GM23338 (cell line): ENCODE data around the gene PFKFB3. TPM values are rescaled to one million over a fixed set of nuclear protein-coding genes. Genes with fewer than 3 reads are reported as not detected.

Source experiments
- ATAC-seq: fragments of 200-7000 bp; cut with Tn5 transposase; 3 replicates; pipeline ENCODE4 v1.9.1; 2020
- DNase-seq: peaks from one replicate; pipeline ENCODE4 v3.0.0-alpha.2; 2015; ENCODE audit warnings: low spot score
- H2AFZ ChIP-seq: fragments of 200-600 bp; sonication (generic); 2 replicates; pipeline ENCODE4 v1.8.0; 2016; ENCODE audit warnings: antibody characterized with exemption, mild to moderate bottlenecking, moderate library complexity
- H3F3A ChIP-seq: fragments of 200-600 bp; sonication (generic); replicated peaks from 2 replicates; pipeline ENCODE4 v1.8.0; 2017; ENCODE audit warnings: antibody characterized with exemption, mixed run types, low read depth
- H3K27ac ChIP-seq: fragments of 200-600 bp; sonication (generic); 2 replicates; pipeline ENCODE4 v1.6.1; 2016; ENCODE audit warnings: low read depth
- H3K27me3 ChIP-seq: fragments of 200-600 bp; sonication (generic); 2 replicates; pipeline ENCODE4 v1.8.0; 2016; ENCODE audit warnings: mild to moderate bottlenecking, mixed run types, moderate library complexity; ENCODE audit not compliant: insufficient read depth
- H3K36me3 ChIP-seq: fragments of 200-600 bp; sonication (generic); 2 replicates; pipeline ENCODE4 v1.8.0; 2016; ENCODE audit warnings: mild to moderate bottlenecking; ENCODE audit not compliant: insufficient read depth
- H3K4me1 ChIP-seq: fragments of 200-600 bp; sonication (generic); 2 replicates; pipeline ENCODE4 v1.8.0; 2016; ENCODE audit warnings: mild to moderate bottlenecking, moderate library complexity; ENCODE audit not compliant: insufficient read depth
- H3K4me2 ChIP-seq: fragments of 200-600 bp; sonication (generic); 2 replicates; pipeline ENCODE4 v1.7.1; 2017; ENCODE audit warnings: mixed run types
- H3K4me3 ChIP-seq: fragments of 200-600 bp; sonication (generic); 2 replicates; pipeline ENCODE4 v1.6.1; 2016; ENCODE audit warnings: mixed run types
- H3K79me2 ChIP-seq: fragments of 200-600 bp; sonication (generic); replicated peaks from 2 replicates; pipeline ENCODE4 v1.8.0; 2017; ENCODE audit warnings: mild to moderate bottlenecking; ENCODE audit not compliant: insufficient read depth
- H3K9me2 ChIP-seq: fragments of 200-600 bp; sonication (generic); 2 replicates; pipeline ENCODE4 v1.8.0; 2017; ENCODE audit not compliant: insufficient read depth
- H4K20me1 ChIP-seq: fragments of 200-600 bp; sonication (generic); replicated peaks from 2 replicates; pipeline ENCODE4 v1.8.0; 2017; ENCODE audit warnings: mild to moderate bottlenecking; ENCODE audit not compliant: insufficient read depth
- H3K27ac Mint-ChIP-seq: 2 replicates; pipeline ENCODE4 v1.8.0; 2020; ENCODE audit warnings: inconsistent platforms, mild to moderate bottlenecking, moderate library complexity, mixed read lengths
- H3K27me3 Mint-ChIP-seq: 3 replicates; pipeline ENCODE4 v1.8.0; 2022; ENCODE audit warnings: low read depth, mild to moderate bottlenecking, moderate library complexity, mixed read lengths, inconsistent platforms; ENCODE audit not compliant: insufficient read depth, poor library complexity
- H3K36me3 Mint-ChIP-seq: 3 replicates; pipeline ENCODE4 v1.8.0; 2021; ENCODE audit warnings: low read depth, mild to moderate bottlenecking, inconsistent platforms, moderate library complexity, mixed read lengths
- H3K4me1 Mint-ChIP-seq: 3 replicates; pipeline ENCODE4 v1.8.0; 2020; ENCODE audit warnings: mild to moderate bottlenecking, inconsistent platforms, mixed read lengths
- H3K4me3 Mint-ChIP-seq: 3 replicates; pipeline ENCODE4 v1.8.0; 2021; ENCODE audit warnings: moderate library complexity, mild to moderate bottlenecking, inconsistent platforms, mixed read lengths
- H3K9me3 Mint-ChIP-seq: 3 replicates; pipeline ENCODE4 v1.8.0; 2020; ENCODE audit warnings: moderate library complexity, mild to moderate bottlenecking, inconsistent platforms, mixed read lengths
- CREB1 ChIP-seq: fragments of 250-450 bp; sonication (Bioruptor Pico); IDR thresholded peaks from 2 replicates; pipeline ENCODE4 v1.5.0; 2020; ENCODE audit warnings: low read depth, mild to moderate bottlenecking, moderate library complexity
- EZH2 ChIP-seq: fragments of 200-600 bp; sonication (generic); IDR thresholded peaks from one replicate; pipeline ENCODE4 v1.8.0; 2017; ENCODE audit warnings: antibody characterized with exemption, mild to moderate bottlenecking, low read depth; ENCODE audit not compliant: unreplicated experiment
- EZH2phosphoT487 ChIP-seq: fragments of 200-600 bp; sonication (generic); IDR thresholded peaks from one replicate; pipeline ENCODE4 v1.8.1; 2018; ENCODE audit warnings: antibody characterized with exemption; ENCODE audit not compliant: unreplicated experiment
- JUNB ChIP-seq: IDR thresholded peaks from one replicate; pipeline ENCODE4 v1.6.1; 2016; ENCODE audit warnings: antibody characterized with exemption; ENCODE audit not compliant: unreplicated experiment
- NANOG ChIP-seq: IDR thresholded peaks from 2 replicates; pipeline ENCODE4 v1.6.1; 2016; ENCODE audit warnings: antibody characterized with exemption, borderline replicate concordance
- POLR2AphosphoS5 ChIP-seq: IDR thresholded peaks from 2 replicates; pipeline ENCODE4 v1.6.1; 2016; ENCODE audit warnings: antibody characterized with exemption, low read depth
- REST ChIP-seq: IDR thresholded peaks from one replicate; pipeline ENCODE4 v1.6.1; 2018; ENCODE audit warnings: antibody characterized with exemption; ENCODE audit not compliant: unreplicated experiment
- STAT1 ChIP-seq: IDR thresholded peaks from one replicate; pipeline ENCODE4 v1.6.1; 2016; ENCODE audit warnings: antibody characterized with exemption; ENCODE audit not compliant: unreplicated experiment
- ZNF114 ChIP-seq: fragments of 250-450 bp; sonication (Bioruptor Pico); IDR thresholded peaks from 2 replicates; pipeline ENCODE4 v1.5.0; 2020; ENCODE audit warnings: mild to moderate bottlenecking, moderate library complexity
- ZNF331 ChIP-seq: fragments of 250-450 bp; sonication (Bioruptor Pico); IDR thresholded peaks from 2 replicates; pipeline ENCODE4 v1.5.0; 2020; ENCODE audit warnings: low read depth, mild to moderate bottlenecking, moderate library complexity
- ZNF462 ChIP-seq: fragments of 250-450 bp; sonication (Bioruptor Pico); IDR thresholded peaks from 2 replicates; pipeline ENCODE4 v1.5.0; 2020; ENCODE audit warnings: mild to moderate bottlenecking, moderate library complexity
- polyA plus RNA-seq: library from polyadenylated mRNA; unstranded; fragments of >200 nt; fragmentation: Nextera tagmentation; extraction: Ambion mirVana; gene quantifications from 2 replicates; pipeline ENCODE4 v1.2.1, GENCODE V29; 2016
- total RNA-seq: library from RNA; depleted of rRNA; stranded (reverse); fragments of >200 nt; shearing (Covaris generic); gene quantifications from 2 replicates; pipeline ENCODE4 v1.2.3, GENCODE V29; 2014
- TF ChIP-seq, protein P1 (sequence below): IDR thresholded peaks from 2 replicates; pipeline ENCODE4 v1.6.1; 2016; ENCODE audit warnings: antibody characterized with exemption

Gene PFKFB3
- total and polyA plus RNA-seq, 2 experiments from 2014 or later = 9.5 to 26.8 TPM

GRCh38 chr10:6271663-6272062 is 68.9 kb downstream of the PFKFB3 start:
- Mint-ChIP-seq H3K36me3 (no peaks in the 10 kb centered on the region), H3K4me3 (no peak overlapping the region), H3K27me3 (peaks cover 7% of the 10 kb centered on the region), H3K9me3 (no peaks in the 10 kb centered on the region), H3K27ac (no peak overlapping the region), H3K4me1 (0 out of 3 replicates have a peak, but pooled peaks cover 3% of the 10 kb centered on the region)
- ATAC-seq (no peak), DNase-seq (no peak)
- Histone ChIP-seq H3K79me2 (no peaks in the 10 kb centered on the region), H3K9me2 (no peaks in the 10 kb centered on the region), H4K20me1 (no peaks in the 10 kb centered on the region), H3K4me3 (no peak overlapping the region), H3K27ac (no peak overlapping the region), H3K27me3 (no peaks in the 10 kb centered on the region), H3K36me3 (no peaks in the 10 kb centered on the region), H3F3A (no peaks in the 10 kb centered on the region), H2AFZ (no peak overlapping the region), H3K4me2 (no peak overlapping the region), H3K4me1 (no peaks in the 10 kb centered on the region)
- TF ChIP-seq POLR2AphosphoS5 = no peak
- no peak for TF ChIP-seq STAT1
- no peak for TF ChIP-seq ZNF114
- no peak for TF ChIP-seq NANOG
- TF ChIP-seq EZH2phosphoT487 = no peak
- TF ChIP-seq, protein P1, sequence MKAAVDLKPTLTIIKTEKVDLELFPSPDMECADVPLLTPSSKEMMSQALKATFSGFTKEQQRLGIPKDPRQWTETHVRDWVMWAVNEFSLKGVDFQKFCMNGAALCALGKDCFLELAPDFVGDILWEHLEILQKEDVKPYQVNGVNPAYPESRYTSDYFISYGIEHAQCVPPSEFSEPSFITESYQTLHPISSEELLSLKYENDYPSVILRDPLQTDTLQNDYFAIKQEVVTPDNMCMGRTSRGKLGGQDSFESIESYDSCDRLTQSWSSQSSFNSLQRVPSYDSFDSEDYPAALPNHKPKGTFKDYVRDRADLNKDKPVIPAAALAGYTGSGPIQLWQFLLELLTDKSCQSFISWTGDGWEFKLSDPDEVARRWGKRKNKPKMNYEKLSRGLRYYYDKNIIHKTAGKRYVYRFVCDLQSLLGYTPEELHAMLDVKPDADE = no peak
- no peak for TF ChIP-seq CREB1 (CRISPR knock-in tag)
- TF ChIP-seq ZNF462 (CRISPR knock-in tag) = no peak
- no peak for TF ChIP-seq JUNB
- TF ChIP-seq REST = no peak
- no peak for TF ChIP-seq ZNF331 (CRISPR knock-in tag)
- no peak for TF ChIP-seq EZH2
